ENCODE results near the gene ICA1.
"Not testable (repeated sequence)": the region's sequence is repeated elsewhere in the genome, so short reads cannot be mapped to it uniquely, and the experiment has no call there.

Gene ICA1

GRCh38 chr7:8092140-8092539 is 169.8 kb downstream of the ICA1 start:
- DNase-seq (ENCODE audit: low read depth): no peak

GRCh38 chr7:8089036-8089780 is 172.8 kb downstream of the ICA1 start:
- no peak for DNase-seq (ENCODE audit: low read depth)

- DNase-seq (ENCODE audit: low read depth): no peak
These were observed 175.7 kb downstream of the ICA1 start for GRCh38 chr7:8086239-8086638.

- DNase-seq (ENCODE audit: low read depth): no peak
These were observed 176.5 kb downstream of the ICA1 start for GRCh38 chr7:8085420-8085819.

GRCh38 chr7:8084836-8085235 is 177.1 kb downstream of the ICA1 start:
- no peak for DNase-seq (ENCODE audit: low read depth)

GRCh38 chr7:8082762-8083161 is 179.2 kb downstream of the ICA1 start:
- DNase-seq (ENCODE audit: low read depth): no peak

GRCh38 chr7:8078418-8078817 is 183.5 kb downstream of the ICA1 start:
- no peak for DNase-seq (ENCODE audit: low read depth)

GRCh38 chr7:8070451-8071180 is 191.4 kb downstream of the ICA1 start:
- DNase-seq (ENCODE audit: low read depth): no peak

GRCh38 chr7:8068892-8069686 is 192.9 kb downstream of the ICA1 start:
- no peak for DNase-seq (ENCODE audit: low read depth)

- DNase-seq (ENCODE audit: low read depth): peak; percentile 70
These were observed 196.6 kb downstream of the ICA1 start for GRCh38 chr7:8065356-8065813.

GRCh38 chr7:8064828-8065227 is 197.1 kb downstream of the ICA1 start:
- DNase-seq (ENCODE audit: low read depth): no peak

- peak; percentile 21 for DNase-seq (ENCODE audit: low read depth)
These were observed 198.2 kb downstream of the ICA1 start for GRCh38 chr7:8063706-8064297.

- DNase-seq (ENCODE audit: low read depth): not testable (repeated sequence)
These were observed 198.7 kb downstream of the ICA1 start for GRCh38 chr7:8063300-8063699.
